GM03348 (cell line): Measurements from ENCODE around the gene SETD9.

ENCODE experiments used
- DNase-seq: peaks from one replicate; pipeline ENCODE4 v3.0.0; 2012; ENCODE audit warnings: low spot score

The SETD9 gene, protein sequence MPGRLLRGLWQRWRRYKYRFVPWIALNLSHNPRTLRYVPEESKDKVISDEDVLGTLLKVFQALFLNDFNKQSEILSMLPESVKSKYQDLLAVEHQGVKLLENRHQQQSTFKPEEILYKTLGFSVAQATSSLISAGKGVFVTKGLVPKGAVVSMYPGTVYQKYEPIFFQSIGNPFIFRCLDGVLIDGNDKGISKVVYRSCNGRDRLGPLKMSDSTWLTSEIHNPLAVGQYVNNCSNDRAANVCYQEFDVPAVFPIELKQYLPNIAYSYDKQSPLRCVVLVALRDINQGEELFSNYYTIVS

DNA sequence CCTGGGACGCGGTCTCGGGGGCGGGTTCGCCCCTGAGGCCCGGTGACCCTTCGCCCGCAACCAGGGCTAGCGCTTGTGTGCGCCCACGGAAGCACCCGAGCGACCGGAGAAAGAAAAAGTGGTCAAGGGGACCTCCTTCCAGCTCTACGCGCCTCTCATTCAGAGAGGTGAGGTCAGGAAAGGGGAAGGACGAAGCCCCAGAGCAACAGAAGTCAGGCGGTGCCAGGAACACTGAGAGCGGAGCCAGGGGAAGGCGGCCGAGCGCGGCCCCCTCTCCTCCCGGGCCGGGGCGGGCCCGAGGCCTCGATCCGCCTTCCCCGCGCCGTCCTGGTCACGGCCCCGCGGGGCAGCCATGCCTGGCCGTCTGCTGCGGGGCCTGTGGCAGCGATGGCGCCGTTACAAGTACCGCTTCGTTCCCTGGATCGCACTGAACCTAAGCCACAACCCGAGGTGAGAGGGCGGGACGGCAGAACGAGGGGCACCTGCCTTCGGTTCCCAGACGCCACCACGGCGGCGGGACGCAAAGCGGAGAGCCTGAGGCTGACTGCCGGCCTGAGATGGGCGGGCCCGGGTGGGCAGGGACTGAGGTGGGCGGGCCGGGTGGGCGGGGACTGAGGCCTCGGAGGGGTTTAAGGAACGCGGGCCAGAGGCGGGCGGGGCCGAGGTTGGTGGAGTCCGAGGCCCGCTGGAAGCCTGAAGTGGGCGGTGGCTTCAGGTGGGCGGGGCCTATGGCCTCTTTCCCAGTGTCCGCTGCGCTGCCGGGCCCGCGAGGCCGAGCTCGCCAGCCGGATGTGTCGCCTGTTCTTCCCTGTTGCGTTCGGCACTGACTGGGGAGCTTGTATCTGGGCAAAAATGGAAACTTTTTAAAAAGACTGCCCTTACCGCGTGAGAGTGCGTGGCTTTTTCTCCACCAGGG is at the start of gene SETD9:
Gene SETD9, plus strand, starts transcription at position 303 of the 916 bp plus-strand sequence. Its CDS starts 50 bp downstream, at position 353.
- peak; percentile 99 for DNase-seq

DNA sequence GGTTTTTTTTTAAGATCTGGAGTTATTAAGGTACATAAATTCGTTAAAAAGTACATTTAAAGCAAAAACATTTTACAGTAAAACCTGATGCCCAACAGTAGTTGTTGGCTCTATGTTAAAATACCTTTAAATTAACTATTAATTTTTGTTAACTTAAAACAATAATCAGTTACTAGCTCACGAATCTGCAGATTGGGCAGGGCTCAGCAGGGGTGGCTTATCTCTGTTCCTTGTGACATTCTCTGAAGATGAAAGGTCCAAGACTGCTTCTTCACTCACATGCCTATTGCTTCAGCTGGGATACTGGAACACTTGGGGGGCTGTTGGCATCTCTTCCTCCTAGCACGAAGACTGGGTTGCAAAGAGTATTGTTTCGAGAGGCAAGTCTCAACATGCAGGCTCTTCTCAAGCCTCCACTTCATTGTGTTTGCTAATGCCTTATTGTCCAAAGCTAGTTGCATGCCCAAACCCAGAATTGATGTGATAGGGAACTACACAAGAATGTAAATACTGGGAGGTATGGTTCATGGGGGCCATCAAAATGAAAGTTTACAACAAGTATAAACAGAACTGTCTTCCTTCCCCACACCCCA is 47.4 kb upstream of the SETD9 start:
- no peak for DNase-seq

DNA sequence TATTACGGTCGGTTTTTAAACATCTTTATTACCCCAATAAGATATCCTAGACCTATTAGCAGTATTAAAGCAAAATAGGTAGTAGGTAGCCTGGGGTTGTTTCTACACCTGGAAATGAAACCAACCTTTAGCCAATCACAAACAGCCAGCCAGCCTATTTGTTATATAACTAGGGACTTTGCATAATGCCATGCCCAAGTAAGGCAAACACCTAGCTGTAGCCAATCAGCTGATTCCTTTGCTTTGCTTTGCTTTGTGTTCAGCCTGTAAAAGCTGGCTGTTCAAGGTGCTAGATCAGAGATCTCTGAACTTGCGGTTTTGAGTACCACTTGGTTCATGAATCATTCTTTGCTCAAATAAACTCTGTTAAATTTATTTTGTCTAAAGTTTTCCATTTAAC is 46.5 kb upstream of the SETD9 start:
- no peak for DNase-seq

DNA sequence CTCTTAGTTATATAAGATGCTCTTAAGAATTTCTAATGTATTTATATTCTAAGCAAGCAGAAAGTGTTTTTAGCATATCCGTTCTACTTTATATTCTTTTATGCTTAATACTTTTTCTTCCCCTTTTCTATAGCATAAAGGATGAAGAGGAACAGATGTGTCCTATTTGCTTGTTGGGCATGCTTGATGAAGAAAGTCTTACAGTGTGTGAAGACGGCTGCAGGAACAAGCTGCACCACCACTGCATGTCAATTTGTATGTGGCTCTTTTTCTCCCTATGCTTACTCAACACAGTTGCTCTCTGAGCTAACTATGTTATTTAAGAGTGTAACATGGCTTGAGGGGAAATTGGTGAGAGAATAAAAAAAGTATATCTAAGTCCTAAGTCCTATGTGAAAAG is 37.6 kb upstream of the SETD9 start:
- no peak for DNase-seq

DNA sequence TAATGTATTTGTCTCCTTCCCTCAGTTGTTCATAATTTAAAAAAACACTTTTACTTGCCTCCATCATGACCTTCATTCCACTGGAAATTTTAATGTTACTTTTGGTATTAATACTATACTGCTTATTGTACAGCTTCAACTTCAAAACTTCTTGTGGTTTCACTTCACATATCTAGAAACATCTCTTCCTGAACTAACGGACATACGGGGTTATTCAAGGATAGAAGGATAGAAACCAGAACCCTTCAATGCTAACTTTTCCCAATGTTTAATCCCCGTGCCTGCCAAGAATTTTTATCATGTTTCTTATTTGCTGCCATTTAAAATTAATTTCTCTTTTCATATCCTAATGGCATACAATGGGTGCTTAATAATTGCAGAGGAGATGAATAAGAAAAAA is 36.3 kb upstream of the SETD9 start:
- DNase-seq: no peak

DNA sequence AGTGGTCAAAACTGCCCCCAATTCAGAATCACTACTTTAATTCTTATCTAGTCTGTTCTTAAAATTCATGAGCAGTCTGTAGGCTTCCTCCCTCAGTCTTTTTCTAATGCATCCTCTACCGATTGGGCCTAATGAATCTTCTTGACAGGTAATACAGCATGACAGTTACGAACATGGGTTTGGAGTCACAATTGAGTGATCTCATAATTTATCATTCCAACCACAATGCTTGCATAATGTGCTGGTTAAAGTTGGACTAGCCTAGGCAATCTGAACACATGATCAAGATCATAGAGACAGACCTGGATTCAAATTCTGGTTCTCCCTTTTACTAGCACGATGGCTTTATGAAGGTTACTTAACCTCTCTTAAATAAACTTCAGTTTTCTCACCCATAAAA is 33.1 kb upstream of the SETD9 start:
- no peak for DNase-seq

DNA sequence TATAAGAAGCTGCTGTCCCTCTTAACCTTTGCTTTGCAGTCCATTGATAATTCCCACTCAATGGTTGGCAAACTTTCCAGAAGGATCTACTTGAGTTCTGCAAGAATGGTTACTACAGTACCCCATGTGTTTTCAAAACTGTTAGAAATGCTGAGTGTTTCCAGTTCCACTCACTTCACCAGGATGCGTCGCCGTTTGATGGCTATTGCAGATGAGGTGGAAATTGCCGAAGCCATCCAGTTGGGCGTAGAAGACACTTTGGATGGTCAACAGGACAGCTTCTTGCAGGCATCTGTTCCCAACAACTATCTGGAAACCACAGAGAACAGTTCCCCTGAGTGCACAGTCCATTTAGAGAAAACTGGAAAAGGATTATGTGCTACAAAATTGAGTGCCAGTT is 27.8 kb upstream of the SETD9 start:
- DNase-seq: no peak

DNA sequence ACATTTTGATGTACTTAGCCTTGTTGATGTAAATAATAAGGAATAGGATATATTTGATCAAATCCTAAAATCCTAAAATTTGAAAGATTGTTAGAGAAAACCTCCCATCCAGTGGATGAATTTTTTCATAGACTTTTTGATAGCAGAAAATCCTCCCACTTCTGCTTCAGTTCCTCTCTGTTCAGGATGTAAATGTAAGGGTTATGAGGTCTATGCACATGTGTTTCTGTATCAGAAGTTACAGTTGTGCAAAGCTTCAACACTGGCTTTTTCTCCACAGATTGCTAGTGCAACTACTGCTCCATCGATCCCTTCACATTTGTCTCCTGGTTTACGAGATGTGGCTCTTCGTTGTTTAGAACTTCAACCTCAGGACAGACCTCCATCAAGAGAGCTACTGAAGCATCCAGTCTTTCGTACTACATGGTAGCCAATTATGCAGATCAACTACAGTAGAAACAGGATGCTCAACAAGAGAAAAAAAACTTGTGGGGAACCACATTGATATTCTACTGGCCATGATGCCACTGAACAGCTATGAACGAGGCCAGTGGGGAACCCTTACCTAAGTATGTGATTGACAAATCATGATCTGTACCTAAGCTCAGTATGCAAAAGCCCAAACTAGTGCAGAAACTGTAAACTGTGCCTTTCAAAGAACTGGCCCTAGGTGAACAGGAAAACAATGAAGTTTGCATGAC is 16.0 kb upstream of the SETD9 start:
- no peak for DNase-seq

DNA sequence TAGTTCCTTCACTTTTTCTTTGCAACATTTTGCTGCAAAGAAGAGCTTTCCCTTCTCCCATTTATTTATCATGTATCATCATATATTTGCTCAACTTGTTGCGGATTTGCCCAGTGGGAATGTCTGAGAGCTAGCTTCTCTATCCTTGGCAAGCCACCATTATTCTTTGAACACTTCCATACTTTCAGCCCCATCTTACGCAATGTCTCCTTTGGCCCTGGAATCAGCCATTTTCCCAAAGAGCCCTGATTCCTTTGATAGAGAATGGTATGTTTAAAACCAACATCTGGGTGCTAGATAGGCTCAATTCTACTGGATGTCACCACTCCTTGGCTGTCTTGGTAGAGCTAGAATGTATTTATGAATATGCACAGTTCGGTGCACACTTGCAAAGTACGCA is 12.6 kb upstream of the SETD9 start:
- DNase-seq: no peak

DNA sequence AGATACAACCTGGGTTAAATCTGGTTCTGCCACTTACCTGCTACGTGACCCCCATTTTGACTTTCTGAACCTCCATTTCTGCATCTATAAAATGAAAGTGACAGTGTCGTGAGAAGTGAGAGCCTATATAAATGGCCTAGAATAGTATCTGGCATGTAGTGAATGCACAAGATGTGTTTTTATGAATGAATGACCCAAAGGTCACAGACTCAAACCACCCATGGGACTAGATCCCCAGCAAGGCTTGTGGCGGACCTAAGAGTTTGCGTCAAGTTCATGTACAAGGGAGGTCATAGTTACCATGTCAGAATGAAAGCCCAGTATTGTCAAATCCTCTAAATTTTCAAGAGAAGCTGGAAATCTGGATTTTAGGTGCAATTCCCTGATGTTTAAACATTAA is 11.2 kb upstream of the SETD9 start:
- no peak for DNase-seq

DNA sequence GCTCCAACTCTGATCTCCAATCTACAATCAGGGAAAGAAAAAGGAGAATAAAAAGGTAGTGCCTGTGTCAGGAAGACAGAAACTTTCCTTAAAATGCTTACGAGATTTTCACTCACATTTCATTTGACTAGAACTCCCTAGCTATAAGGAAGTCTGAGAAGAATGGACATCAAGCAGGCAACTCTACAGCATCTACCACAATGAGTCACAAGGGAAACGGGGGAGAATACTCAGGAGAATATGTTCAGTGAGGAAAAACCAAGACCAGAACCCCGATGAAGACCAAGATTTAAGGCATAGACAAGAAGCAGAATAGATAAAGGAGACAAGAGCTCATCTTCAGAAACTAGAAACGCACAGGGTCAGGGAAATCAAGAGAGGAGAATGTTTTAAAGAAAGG is 9.0 kb upstream of the SETD9 start:
- peak; percentile 30 for DNase-seq

DNA sequence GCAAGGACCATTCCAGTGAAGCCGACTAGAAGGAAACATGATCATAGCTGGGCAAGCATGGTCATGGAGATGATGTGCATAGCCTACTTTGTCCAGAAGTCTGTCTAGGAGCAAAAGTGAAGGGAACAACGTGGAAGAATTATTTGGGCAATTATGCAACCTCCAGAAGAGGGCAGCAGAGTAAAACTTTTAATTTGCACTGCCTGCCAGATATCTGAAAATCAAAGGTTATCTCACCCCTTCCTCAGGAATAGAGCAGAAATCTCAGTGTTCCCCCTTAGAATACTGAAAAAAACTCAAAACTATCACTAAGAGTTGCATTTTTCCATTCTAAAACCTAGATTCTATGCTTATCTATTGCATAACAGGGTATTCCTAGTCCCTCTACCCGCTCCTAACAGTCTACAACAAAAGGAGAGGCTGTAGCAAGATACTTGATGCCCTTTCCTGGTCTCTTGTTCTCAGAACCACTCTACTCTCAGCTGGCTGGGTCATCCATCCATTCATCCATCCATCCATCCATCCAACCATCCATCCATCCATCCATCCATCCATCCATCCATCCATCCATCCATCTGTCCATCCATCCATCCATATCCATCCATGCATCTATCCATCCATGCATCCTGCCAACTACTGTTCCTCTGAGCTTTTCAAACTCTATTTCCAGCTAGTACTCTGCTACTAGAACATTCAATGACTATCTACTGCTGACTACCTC is 8.4 kb upstream of the SETD9 start:
- DNase-seq: peak; percentile 57

DNA sequence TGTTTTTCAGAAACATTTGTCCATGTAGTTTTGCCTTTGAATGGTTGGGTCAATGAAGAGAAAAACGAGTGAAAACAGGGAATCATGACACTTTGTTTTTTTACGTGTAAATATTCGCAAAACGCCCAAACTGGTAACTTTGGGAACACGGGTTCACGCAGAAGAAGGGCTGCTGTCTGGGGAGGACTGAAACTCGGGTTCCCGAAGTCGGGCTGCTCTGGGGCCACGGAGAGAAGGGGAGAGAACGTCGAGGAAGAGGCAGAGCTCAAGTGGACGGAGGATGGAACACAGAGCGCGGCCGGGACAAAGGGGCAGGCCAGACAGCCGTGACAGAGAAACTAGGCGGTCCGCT is 478 bp upstream of the SETD9 start:
- DNase-seq: peak; percentile 80

DNA sequence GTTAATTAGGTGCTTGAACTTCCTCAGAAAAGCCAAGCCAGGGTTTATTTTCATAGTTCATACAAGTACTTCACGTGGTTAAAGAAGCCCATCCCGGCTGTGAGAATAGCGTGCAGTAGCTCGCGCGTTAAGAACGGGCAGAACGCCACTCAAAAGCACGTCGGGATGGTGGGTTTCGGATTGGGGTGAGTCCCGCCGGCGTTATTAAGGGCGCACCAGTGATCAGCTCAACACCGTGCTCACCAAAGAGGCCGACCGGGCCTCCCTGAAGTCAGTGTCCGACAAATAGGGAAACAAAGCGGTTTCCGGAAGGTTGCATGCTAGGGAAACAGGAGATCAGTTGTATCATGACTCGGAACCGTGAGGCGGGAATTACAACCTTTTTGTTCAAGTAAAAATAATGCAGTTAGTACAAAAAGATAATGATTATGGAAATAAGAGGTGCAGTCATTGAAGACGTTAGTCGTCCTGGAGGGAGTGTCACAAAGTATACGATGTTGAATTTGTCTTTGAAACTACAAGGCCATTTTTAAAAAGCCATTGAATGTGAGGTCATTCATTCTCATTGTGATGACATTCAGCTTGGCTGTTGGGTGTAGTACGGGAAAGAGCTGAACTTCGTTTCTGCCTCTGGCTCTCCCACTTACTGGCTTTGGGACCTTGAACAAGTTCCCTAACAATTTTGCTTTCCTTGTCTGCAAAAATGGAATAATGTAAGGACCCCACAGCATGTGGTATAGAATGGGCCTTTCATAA is 992 bp downstream of the SETD9 start:
- DNase-seq: peak; percentile 52

DNA sequence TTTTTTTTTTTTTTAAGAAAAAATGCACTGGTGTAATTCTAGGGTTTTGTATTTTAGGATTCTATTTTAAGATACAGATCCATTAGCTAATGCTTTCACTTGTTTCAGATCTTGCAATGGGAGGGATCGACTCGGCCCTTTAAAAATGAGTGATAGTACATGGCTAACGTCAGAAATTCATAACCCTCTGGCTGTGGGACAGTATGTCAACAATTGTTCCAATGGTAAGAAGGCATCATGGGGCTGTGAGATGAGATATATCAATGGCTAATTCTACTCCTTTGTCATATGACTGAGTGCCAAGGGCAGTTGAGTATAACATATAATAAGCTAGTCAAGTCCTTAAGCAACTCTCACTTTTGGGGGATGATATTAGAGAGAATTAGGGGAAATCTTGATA is 4.4 kb downstream of the SETD9 start:
- no peak for DNase-seq

DNA sequence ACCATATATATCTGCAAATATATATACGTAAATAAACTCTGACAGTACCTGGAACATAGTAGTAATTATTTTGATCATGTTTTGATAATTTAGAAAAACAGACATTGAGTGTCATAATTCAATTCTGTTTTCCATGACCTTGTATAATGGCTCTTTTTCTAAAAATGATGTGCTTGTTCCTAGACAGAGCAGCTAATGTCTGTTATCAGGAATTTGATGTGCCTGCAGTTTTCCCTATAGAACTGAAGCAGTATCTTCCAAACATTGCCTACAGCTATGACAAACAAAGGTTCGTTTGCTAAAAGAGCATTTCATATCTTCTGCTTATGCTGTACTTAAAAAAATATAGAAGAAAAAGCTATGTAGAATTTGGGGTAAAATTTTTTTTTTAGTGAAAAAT is 5.3 kb downstream of the SETD9 start:
- no peak for DNase-seq

DNA sequence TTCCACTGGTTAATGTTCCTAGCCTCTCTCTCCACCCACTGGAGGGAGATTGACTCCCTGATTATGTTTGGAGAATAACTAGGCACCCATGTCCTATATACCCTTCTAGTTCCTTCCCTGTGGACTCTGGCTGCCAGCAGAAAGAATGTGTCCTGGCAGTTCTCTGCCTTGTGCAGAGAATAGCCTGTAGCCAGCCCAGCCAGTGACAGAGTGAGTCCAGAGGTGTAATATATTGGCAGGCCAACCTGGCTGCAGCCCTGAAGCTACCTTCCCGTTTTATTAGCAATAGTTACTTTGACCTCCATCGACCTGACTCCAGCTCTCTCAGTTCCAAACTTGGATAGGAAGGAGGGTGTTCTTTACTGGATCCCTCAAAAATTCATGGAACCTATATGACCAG is 8.1 kb downstream of the SETD9 start:
- no peak for DNase-seq

DNA sequence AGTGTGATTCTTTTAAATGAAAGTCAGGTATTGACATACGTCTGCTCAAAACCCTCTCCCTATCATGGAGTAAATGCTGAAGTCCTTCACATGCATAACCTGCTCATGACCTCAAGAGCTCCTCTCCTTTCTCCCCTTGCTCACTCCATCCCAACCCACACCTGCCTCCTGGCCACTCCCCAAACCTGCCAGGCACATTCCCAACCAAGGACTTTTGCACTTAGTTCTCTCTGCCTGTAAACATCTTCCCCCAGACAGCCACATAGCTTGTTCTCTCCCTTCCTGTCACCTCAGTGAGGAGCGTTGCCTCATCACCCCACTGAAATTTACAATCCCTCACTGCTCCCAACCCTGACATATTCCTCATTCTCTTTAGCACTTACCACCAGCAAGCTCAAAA is 8.7 kb downstream of the SETD9 start:
- no peak for DNase-seq

DNA sequence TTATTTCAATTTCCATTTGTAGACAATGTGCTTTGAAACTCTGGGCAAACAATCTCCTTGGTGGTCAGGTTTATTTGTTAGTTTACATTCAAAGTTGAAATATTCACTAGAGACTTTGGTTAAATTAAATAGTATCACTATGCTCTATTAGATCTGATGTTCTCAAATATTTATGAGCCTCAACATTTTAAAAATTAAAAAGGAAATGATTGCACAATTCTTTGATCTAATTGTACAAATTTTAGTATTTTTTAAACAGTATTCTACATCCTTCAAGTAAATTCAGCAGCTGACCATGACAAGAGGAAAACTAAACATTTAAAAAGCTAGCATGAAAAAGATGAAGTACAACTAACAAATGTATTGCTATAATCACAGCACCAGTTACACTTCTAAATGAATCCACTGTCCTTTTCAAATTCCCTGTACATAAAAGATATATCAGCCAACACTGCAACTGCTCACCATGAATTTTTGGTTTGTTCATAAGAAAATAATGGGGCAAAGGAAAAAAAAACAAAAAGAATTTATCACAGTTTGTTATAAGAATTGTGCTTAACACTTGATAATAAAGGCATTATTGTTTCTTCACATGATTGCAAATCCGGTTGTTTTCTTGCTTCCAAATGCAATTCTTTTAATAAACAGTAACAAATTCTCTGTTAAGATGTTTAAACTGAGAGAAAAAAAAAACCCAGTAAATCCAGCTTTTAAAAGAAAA is 10.7 kb downstream of the SETD9 start:
- no peak for DNase-seq

DNA sequence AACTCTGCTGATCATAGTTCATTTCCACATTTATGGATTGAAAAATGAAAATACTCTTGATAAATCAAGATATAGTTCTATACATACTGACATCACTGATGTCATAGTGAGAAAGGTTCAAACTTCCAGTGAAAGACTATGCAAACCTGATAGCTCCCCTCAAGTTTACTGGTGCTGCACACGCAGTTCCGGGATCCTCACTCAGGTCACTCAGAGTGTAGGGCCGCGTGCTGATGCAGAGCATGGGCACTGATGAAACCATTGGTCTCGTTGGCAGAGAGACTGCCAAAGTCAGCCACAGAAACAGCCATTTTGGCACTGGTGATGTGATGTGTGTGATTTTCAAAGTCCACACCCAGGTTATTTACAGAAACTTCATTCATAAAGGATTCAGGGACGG is 13.5 kb downstream of the SETD9 start:
- no peak for DNase-seq
